Activated T-cell treated with anti-CD3 and anti-CD28 coated beads for 1 hour (primary cell): ENCODE measurements around the gene ETV3.

Experiments
- DNase-seq: peaks from one replicate; pipeline ENCODE4 v3.0.0-alpha.2; 2020; ENCODE audit warnings: low read depth

The ETV3 gene

GRCh38 chr1:157091186-157091585 lies 47.0 kb downstream of the ETV3 start:
- DNase-seq = no peak

- no peak for DNase-seq
Observed at GRCh38 chr1:157090771-157091170, 47.4 kb downstream of the ETV3 start.

GRCh38 chr1:157090196-157090647 lies 48.0 kb downstream of the ETV3 start:
- peak; percentile 92 for DNase-seq

- DNase-seq = no peak
Observed at GRCh38 chr1:157089789-157090188, 48.4 kb downstream of the ETV3 start.

- no peak for DNase-seq
Observed at GRCh38 chr1:157088607-157089006, 49.6 kb downstream of the ETV3 start.

GRCh38 chr1:157087030-157087429 lies 51.2 kb downstream of the ETV3 start:
- DNase-seq = no peak

GRCh38 chr1:157086299-157086698 lies 51.9 kb downstream of the ETV3 start:
- DNase-seq = no peak

- DNase-seq = no peak
Observed at GRCh38 chr1:157085421-157085820, 52.8 kb downstream of the ETV3 start.

- no peak for DNase-seq
Observed at GRCh38 chr1:157084720-157085119, 53.5 kb downstream of the ETV3 start.

- DNase-seq = no peak
Observed at GRCh38 chr1:157081707-157082106, 56.5 kb downstream of the ETV3 start.

- no peak for DNase-seq
Observed at GRCh38 chr1:157080714-157081113, 57.5 kb downstream of the ETV3 start.

GRCh38 chr1:157077394-157077793 lies 60.8 kb downstream of the ETV3 start:
- DNase-seq = no peak

GRCh38 chr1:157073944-157074685 lies 64.1 kb downstream of the ETV3 start:
- DNase-seq = peak; percentile 5
